Breast epithelium (tissue), 3 donors: ENCODE measurements around the gene VEZF1.

ENCODE experiments used
- CTCF ChIP-seq, 3 donors: fragments of 450-650 bp; IDR thresholded peaks; one replicate each; pipeline ENCODE4 v1.5.1; 2016 to 2017; ENCODE audit warnings: antibody characterized with exemption in 3 of 3, mild to moderate bottlenecking in 3 of 3, moderate library complexity in 3 of 3
- POLR2A ChIP-seq: fragments of 450-650 bp; IDR thresholded peaks from one replicate; pipeline ENCODE4 v1.6.1; 2016; ENCODE audit warnings: antibody characterized with exemption, mild to moderate bottlenecking, moderate library complexity
- POLR2AphosphoS5 ChIP-seq, 3 donors: sonication (generic); formaldehyde crosslinking; IDR thresholded peaks; one replicate each; pipeline ENCODE4 v1.6.1; 2017; ENCODE audit warnings: antibody characterized with exemption in 3 of 3

- TF ChIP-seq CTCF (IDR thresholded peaks at IDR 0.05) (no peak), POLR2AphosphoS5 (IDR thresholded peaks at IDR 0.05) (no peak), POLR2A (no peak)
Observed at GRCh38 chr17:57985675-57985974, 2.4 kb downstream of the VEZF1 start.
